Type B pancreatic cell (in vitro differentiated cells): ENCODE data around the gene PODXL2. TPM values are rescaled to one million over a fixed set of nuclear protein-coding genes. Genes with fewer than 3 reads are reported as not detected.
A peak's percentile ranks its signal among the peaks of the same experiment; 100 is the strongest.

ENCODE experiments used
- DNase-seq: peaks from one replicate; pipeline ENCODE4 v3.0.0; 2021; ENCODE audit warnings: mixed read lengths; ENCODE audit not compliant: unreplicated experiment; ENCODE audit errors: extremely low spot score
- H3K27ac Mint-ChIP-seq: 2 replicates; pipeline ENCODE4 v1.8.0; 2021; ENCODE audit warnings: mild to moderate bottlenecking, mixed read lengths
- H3K27me3 Mint-ChIP-seq: 2 replicates; pipeline ENCODE4 v1.8.0; 2021; ENCODE audit warnings: mixed read lengths
- H3K36me3 Mint-ChIP-seq: 2 replicates; pipeline ENCODE4 v1.8.0; 2021; ENCODE audit warnings: mixed read lengths
- H3K4me1 Mint-ChIP-seq: one replicate; pipeline ENCODE4 v1.8.0; 2021; ENCODE audit warnings: mixed read lengths; ENCODE audit not compliant: unreplicated experiment
- H3K4me3 Mint-ChIP-seq: 2 replicates; pipeline ENCODE4 v1.8.0; 2021; ENCODE audit warnings: mild to moderate bottlenecking, mixed read lengths
- H3K9me3 Mint-ChIP-seq: 2 replicates; pipeline ENCODE4 v1.8.0; 2021; ENCODE audit warnings: mixed read lengths
- long read RNA-seq: library from polyadenylated mRNA; unstranded; transcript quantifications from one replicate; pipeline ENCODE4 v2.0.0, GENCODE V29; 2020
- total RNA-seq: library from RNA; stranded (reverse); gene quantifications from 2 replicates; pipeline ENCODE4 v1.2.1, GENCODE V29; 2021; ENCODE audit warnings: low replicate concordance
- TF ChIP-seq, protein P1 (sequence below): fragments of 200-600 bp; sonication (generic); conservative IDR thresholded peaks from 2 replicates; pipeline ENCODE4 v1.5.0; 2021; ENCODE audit warnings: antibody characterized with exemption, mild to moderate bottlenecking

PODXL2 gene, protein sequence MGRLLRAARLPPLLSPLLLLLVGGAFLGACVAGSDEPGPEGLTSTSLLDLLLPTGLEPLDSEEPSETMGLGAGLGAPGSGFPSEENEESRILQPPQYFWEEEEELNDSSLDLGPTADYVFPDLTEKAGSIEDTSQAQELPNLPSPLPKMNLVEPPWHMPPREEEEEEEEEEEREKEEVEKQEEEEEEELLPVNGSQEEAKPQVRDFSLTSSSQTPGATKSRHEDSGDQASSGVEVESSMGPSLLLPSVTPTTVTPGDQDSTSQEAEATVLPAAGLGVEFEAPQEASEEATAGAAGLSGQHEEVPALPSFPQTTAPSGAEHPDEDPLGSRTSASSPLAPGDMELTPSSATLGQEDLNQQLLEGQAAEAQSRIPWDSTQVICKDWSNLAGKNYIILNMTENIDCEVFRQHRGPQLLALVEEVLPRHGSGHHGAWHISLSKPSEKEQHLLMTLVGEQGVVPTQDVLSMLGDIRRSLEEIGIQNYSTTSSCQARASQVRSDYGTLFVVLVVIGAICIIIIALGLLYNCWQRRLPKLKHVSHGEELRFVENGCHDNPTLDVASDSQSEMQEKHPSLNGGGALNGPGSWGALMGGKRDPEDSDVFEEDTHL
- total RNA-seq = 24.8 and 48.9 TPM in 2 replicates
- long read RNA-seq = 0 reads

GRCh38 chr3:127628788-127629466 lies at the start of gene PODXL2:
PODXL2 (plus strand) TSS chr3:127629185; CDS start chr3:127629220, 35 bp downstream.
- H3K9me3 Mint-ChIP-seq = no peaks in the 10 kb centered on the region

GRCh38 chr3:127580327-127581060 lies 48.5 kb upstream of the PODXL2 start:
- DNase-seq = no peak
- H3K4me3 Mint-ChIP-seq = no peak overlapping the region
- no peaks in the 10 kb centered on the region for H3K27me3 Mint-ChIP-seq
- H3K9me3 Mint-ChIP-seq = no peaks in the 10 kb centered on the region
- peaks cover 3% of the 10 kb centered on the region for H3K36me3 Mint-ChIP-seq
- TF ChIP-seq, protein P1, sequence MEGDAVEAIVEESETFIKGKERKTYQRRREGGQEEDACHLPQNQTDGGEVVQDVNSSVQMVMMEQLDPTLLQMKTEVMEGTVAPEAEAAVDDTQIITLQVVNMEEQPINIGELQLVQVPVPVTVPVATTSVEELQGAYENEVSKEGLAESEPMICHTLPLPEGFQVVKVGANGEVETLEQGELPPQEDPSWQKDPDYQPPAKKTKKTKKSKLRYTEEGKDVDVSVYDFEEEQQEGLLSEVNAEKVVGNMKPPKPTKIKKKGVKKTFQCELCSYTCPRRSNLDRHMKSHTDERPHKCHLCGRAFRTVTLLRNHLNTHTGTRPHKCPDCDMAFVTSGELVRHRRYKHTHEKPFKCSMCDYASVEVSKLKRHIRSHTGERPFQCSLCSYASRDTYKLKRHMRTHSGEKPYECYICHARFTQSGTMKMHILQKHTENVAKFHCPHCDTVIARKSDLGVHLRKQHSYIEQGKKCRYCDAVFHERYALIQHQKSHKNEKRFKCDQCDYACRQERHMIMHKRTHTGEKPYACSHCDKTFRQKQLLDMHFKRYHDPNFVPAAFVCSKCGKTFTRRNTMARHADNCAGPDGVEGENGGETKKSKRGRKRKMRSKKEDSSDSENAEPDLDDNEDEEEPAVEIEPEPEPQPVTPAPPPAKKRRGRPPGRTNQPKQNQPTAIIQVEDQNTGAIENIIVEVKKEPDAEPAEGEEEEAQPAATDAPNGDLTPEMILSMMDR = no peak
- peaks cover 5% of the 10 kb centered on the region for H3K4me1 Mint-ChIP-seq
- no peak overlapping the region for H3K27ac Mint-ChIP-seq

More at GRCh38 chr3:127628788-127629466, at the start of gene PODXL2:
- peaks cover 61% of the 10 kb centered on the region for H3K27me3 Mint-ChIP-seq
- peak within 1 kb of the TSS; percentile 44 for H3K27ac Mint-ChIP-seq
- TF ChIP-seq, protein P1 = no peak
- H3K36me3 Mint-ChIP-seq = peaks cover 8% of the 10 kb centered on the region
- peaks cover 29% of the 10 kb centered on the region for H3K4me1 Mint-ChIP-seq
- no peak for DNase-seq
- H3K4me3 Mint-ChIP-seq = peak within 1 kb of the TSS; percentile 90

DNA sequence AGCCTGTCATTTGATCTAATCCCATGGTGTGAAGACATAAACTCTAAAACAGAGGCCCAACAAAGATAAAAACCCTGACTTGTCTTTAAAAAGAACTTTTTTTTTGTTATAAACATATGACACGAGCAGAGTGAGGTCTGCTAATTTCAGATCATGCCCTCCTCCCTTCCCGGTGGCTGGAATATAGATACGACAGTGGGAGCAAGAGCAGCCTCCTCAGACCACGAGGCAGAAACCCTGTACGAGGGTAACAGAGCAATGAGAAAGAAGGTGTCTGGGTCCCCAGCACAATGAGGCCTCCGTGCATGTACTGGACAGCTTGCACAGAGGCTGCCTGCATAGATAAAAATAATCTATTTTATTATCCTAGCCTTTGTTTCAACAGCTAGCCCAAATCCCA lies 44.3 kb upstream of the PODXL2 start:
- DNase-seq = no peak
- Mint-ChIP-seq H3K9me3 (no peaks in the 10 kb centered on the region), H3K4me3 (no peak overlapping the region), H3K4me1 (peaks cover 13% of the 10 kb centered on the region), H3K27me3 (no peaks in the 10 kb centered on the region), H3K36me3 (no peaks in the 10 kb centered on the region), H3K27ac (peak overlapping the region; percentile 76)
- TF ChIP-seq, protein P1 = no peak

DNA sequence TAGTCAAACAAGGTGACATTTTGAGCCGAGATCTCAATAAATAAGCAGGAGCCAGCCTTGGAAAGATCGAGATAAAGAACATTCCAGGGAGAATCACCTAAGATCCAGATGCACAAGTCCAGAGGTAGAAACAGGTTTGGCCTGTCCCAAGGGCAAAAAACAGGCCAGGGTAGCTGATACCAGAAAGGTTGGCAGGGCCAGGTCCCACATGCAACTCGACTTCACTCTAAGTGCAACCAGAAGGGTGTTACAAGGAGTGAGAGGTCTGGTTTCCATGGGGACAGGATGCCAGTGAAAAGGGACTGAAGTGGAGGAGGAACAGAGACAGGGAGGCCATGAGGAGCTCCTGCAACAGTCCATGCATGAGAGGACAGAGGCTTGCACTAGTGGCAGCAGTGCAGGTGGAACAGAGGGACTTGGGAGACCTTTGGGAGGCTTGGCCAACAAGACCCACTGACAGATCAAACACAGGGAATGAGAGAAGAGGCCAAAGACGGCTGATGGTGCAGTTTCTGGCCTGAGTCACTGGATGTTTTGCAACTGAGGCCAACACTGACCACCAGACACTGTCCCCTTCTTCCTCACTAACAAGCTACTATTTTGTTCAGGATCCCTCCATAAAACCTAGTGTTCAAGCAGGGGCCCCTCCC lies 43.7 kb upstream of the PODXL2 start:
- H3K27ac Mint-ChIP-seq = peak overlapping the region; percentile 76
- H3K4me1 Mint-ChIP-seq = peaks cover 13% of the 10 kb centered on the region
- H3K36me3 Mint-ChIP-seq = no peaks in the 10 kb centered on the region
- TF ChIP-seq, protein P1 = no peak
- H3K4me3 Mint-ChIP-seq = peak overlapping the region; percentile 48
- H3K9me3 Mint-ChIP-seq = no peaks in the 10 kb centered on the region
- no peak for DNase-seq
- H3K27me3 Mint-ChIP-seq = no peaks in the 10 kb centered on the region
